Measurements from ENCODE around the gene RNASEH2B. TPM values are rescaled to one million over a fixed set of nuclear protein-coding genes. Genes with fewer than 3 reads are reported as not detected.

RNASEH2B gene
- total and polyA plus RNA-seq, 2 of the 8 experiments (the other 6 are each of a cell fraction or from before 2014, with no cell fraction given) = 19.3 to 43.9 TPM

DNA sequence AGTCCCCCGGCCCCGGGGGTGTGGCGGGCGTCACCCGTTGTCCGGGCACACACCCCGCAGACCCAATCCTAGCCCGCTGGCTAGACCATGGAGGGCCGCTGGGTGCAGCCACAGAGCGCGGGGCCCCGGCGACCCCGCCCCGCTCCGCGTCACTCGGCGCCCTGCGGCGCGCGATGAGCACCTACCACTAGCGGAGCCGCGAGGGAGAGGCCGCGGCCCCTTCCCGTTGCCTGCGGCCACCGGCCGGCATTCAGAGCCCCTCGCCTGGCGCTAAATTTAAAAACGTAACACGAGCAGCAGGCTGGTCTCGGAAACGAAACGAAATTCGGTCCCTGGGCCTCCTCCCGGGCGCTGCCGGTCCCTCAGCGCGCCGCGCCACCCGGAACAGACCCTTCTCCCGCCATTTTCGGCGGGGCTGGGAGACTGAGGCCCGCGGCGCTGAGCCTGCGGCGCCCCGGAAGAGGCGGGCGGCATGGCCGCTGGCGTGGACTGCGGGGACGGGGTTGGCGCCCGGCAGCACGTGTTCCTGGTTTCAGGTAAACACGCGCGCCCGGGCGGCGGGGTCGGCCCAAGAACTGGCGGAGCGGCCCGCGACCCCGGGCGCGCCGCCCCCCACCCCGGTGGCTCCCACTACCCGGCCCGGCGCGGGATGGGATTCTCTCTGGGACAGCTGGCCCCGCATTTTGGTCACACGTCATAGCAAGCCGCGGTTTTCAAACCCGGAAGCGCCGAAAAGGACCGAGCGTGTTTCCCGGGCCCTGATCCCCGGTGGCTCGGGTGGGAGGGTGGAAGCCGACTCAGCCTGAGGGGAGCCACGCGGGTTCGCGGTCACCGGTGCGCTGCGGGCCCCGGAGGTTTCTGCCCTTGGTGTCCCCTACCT is at the start of gene RNASEH2B (continued):
- TF ChIP-seq GABPA (IDR thresholded peaks at IDR 0.05; ENCODE audit: borderline replicate concordance, insufficient read depth, low read length) (no peak), SAP30 (IDR thresholded peaks at IDR 0.05; ENCODE audit: insufficient read depth, insufficient replicate concordance, low read length) (no peak), POU5F1 (IDR thresholded peaks at IDR 0.05; ENCODE audit: low read depth, low read length) (no peak), RXRA (IDR thresholded peaks at IDR 0.05; ENCODE audit: insufficient read depth, low read depth, low read length) (no peak), POLR2A (IDR thresholded peaks at IDR 0.05; ENCODE audit: control extremely low read depth in 1 of 2, low read depth in 2 of 2, low read length in 2 of 2) (peak; percentile 76 to 83), BCL11A (IDR thresholded peaks at IDR 0.05; ENCODE audit: low read depth in 2 of 2, low read length in 2 of 2) (no peak), NANOG (IDR thresholded peaks at IDR 0.05; ENCODE audit: insufficient read depth, low read depth, low read length, poor library complexity, severe bottlenecking) (no peak), CHD2 (IDR thresholded peaks at IDR 0.05; ENCODE audit: low read length) (no peak), JUND (IDR thresholded peaks at IDR 0.05; ENCODE audit: low read length) (no peak), KDM4A (IDR thresholded peaks at IDR 0.05; ENCODE audit: low read depth, low read length, severe bottlenecking) (peak; percentile 98), ZNF274 (IDR thresholded peaks at IDR 0.05; ENCODE audit: borderline replicate concordance, extremely low read depth, low read length) (no peak), BRCA1 (IDR thresholded peaks at IDR 0.05; ENCODE audit: low read depth, low read length) (no peak), YY1 (IDR thresholded peaks at IDR 0.05; ENCODE audit: low read depth, low read length) (peak; percentile 81; the same call in 1 of the 2 replicates), RFX5 (IDR thresholded peaks at IDR 0.05; ENCODE audit: borderline replicate concordance, low read depth, low read length) (no peak), CHD1 (IDR thresholded peaks at IDR 0.05; ENCODE audit: low read depth, low read length) (no peak), CTBP2 (IDR thresholded peaks at IDR 0.05; ENCODE audit: borderline replicate concordance, insufficient read depth, insufficient read length, low read length) (no peak)
- TF ChIP-seq, protein P1, sequence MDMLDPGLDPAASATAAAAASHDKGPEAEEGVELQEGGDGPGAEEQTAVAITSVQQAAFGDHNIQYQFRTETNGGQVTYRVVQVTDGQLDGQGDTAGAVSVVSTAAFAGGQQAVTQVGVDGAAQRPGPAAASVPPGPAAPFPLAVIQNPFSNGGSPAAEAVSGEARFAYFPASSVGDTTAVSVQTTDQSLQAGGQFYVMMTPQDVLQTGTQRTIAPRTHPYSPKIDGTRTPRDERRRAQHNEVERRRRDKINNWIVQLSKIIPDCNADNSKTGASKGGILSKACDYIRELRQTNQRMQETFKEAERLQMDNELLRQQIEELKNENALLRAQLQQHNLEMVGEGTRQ (IDR thresholded peaks at IDR 0.05; ENCODE audit: low read length) = no peak
- TF ChIP-seq, protein P2, sequence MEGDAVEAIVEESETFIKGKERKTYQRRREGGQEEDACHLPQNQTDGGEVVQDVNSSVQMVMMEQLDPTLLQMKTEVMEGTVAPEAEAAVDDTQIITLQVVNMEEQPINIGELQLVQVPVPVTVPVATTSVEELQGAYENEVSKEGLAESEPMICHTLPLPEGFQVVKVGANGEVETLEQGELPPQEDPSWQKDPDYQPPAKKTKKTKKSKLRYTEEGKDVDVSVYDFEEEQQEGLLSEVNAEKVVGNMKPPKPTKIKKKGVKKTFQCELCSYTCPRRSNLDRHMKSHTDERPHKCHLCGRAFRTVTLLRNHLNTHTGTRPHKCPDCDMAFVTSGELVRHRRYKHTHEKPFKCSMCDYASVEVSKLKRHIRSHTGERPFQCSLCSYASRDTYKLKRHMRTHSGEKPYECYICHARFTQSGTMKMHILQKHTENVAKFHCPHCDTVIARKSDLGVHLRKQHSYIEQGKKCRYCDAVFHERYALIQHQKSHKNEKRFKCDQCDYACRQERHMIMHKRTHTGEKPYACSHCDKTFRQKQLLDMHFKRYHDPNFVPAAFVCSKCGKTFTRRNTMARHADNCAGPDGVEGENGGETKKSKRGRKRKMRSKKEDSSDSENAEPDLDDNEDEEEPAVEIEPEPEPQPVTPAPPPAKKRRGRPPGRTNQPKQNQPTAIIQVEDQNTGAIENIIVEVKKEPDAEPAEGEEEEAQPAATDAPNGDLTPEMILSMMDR (IDR thresholded peaks at IDR 0.05; ENCODE audit: control extremely low read depth in 1 of 3, insufficient read depth in 1 of 3, low read depth in 1 of 3, low read length in 3 of 3) = no peak
- TF ChIP-seq, protein P3, sequence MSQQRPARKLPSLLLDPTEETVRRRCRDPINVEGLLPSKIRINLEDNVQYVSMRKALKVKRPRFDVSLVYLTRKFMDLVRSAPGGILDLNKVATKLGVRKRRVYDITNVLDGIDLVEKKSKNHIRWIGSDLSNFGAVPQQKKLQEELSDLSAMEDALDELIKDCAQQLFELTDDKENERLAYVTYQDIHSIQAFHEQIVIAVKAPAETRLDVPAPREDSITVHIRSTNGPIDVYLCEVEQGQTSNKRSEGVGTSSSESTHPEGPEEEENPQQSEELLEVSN (IDR thresholded peaks at IDR 0.05) = peak; percentile 94

All from H1 (cell line).